Measurements from ENCODE around the gene DHX30.
"Not testable (repeated sequence)": the region's sequence is repeated elsewhere in the genome, so short reads cannot be mapped to it uniquely, and the experiment has no call there.

DNA sequence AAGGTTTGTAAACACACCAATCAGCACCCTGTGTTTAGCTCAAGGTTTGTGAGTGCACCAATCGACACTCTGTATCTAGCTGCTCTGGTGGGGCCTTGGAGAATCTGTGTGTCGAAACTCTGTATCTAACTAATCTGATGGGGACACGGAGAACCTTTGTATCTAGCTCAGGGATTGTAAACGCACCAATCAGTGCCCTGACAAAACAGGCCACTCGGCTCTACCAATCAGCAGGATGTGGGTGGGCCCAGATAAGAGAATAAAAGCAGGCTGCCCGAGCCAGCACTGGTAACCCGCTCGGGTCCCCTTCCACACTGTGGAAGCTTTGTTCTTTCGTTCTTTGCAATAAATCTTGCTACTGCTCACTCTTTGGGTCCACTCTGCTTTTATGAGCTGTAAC is 85.1 kb downstream of the DHX30 start:
- TF ChIP-seq, protein P1, sequence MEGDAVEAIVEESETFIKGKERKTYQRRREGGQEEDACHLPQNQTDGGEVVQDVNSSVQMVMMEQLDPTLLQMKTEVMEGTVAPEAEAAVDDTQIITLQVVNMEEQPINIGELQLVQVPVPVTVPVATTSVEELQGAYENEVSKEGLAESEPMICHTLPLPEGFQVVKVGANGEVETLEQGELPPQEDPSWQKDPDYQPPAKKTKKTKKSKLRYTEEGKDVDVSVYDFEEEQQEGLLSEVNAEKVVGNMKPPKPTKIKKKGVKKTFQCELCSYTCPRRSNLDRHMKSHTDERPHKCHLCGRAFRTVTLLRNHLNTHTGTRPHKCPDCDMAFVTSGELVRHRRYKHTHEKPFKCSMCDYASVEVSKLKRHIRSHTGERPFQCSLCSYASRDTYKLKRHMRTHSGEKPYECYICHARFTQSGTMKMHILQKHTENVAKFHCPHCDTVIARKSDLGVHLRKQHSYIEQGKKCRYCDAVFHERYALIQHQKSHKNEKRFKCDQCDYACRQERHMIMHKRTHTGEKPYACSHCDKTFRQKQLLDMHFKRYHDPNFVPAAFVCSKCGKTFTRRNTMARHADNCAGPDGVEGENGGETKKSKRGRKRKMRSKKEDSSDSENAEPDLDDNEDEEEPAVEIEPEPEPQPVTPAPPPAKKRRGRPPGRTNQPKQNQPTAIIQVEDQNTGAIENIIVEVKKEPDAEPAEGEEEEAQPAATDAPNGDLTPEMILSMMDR (IDR thresholded peaks at IDR 0.05), result not testable (repeated sequence)
- TF ChIP-seq POLR2A (IDR thresholded peaks at IDR 0.05), result not testable (repeated sequence)
